NCI-H1694 treated with DMSO at 0.1 percent for 48 hours (cell line): ENCODE results near the gene CPNE4.
"Not testable (repeated sequence)": the region's sequence is repeated elsewhere in the genome, so short reads cannot be mapped to it uniquely, and the experiment has no call there.

Source experiments
- DNase-seq: peaks from one replicate; lab custom pipeline; 2025; lab: John Stamatoyannopoulos, UW

The CPNE4 gene

GRCh38 chr3:132034486-132035464 is at the start of gene CPNE4:
TSS of gene CPNE4 (minus strand) at chr3:132035014.
- DNase-seq, result peak; percentile 71

- no peak for DNase-seq
Observed at GRCh38 chr3:132083583-132084279, 48.9 kb upstream of the CPNE4 start.

DNA sequence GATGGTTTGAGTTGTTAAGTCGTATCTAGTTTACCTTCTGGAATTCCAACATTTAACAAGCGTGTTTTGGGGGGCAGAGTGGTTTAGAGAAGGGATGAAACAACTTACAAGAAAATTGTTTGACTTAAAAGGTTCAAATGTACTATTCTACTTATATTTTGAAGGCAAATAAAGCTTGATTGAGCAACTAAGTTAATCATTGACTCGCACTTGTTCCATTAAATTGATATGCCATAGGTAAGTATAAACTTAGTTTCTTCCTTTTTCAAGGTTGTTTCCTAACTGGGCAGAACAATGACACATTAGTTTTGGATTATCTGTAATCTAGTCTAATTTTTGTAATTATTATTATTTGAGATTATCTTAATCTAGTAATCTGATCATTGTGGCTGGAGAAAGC is 48.3 kb upstream of the CPNE4 start:
- DNase-seq, result no peak

GRCh38 chr3:132079147-132079546 is 44.3 kb upstream of the CPNE4 start:
- no peak for DNase-seq

DNA sequence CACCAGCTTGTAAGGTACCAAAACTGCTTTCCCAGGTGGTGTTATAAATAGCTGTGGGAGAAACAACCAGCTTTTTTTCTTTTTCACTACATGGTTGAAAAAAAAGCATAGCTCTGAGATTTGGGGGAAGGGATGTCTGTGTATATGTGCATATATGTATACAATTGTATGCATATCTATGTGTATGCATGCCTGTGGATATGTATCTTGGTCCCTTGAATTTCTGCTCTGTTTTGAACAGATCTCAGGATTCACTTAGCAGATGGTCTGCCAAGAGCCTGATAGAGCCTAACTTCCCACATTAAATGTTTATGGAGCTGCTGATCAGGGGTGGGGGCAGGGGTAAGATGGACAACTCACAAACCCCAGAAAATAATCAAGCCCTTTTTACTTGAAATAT is 39.0 kb upstream of the CPNE4 start:
- DNase-seq, result no peak

DNA sequence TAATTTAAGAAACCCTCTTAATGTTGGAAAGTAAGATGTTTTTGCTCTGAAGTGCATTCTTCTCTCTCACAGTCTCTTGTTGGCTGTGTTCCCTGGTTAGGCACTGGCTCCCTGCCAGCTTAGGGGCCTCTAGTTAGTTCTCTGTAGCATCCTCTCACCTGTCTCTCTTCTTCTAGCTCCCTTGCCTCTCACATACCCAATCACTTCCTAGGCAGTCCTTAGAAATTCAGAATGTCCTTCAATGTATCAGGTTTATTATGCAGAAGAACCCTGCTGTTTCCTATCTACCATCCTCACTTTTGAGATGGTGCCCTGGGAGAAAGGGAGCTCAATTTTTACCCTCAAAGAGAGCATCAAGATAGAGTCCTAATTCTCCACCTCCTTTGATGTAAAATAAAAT is 36.2 kb upstream of the CPNE4 start:
- DNase-seq, result no peak

GRCh38 chr3:132064114-132064513 is 29.3 kb upstream of the CPNE4 start:
- no peak for DNase-seq

- no peak for DNase-seq
Observed at GRCh38 chr3:132062535-132062934, 27.7 kb upstream of the CPNE4 start.

DNA sequence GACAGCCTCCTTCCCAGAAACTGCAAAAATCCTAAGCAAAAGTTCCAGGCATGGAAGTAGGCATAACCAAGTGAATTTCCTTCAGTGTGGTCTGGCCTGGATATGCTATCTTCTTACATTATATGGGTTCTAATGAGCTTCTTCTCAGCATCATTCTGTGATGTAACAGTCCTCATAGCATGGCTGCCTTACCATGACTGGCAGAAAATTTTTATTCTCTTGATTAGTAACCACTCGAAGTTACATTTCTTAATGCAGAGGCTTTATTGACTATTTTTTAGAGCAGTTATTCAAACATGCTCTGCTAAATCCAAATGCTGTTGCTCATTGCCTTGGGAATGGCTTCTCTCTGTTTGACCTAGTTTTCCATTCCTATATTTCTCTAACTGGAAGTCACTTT is 21.1 kb upstream of the CPNE4 start:
- no peak for DNase-seq

DNA sequence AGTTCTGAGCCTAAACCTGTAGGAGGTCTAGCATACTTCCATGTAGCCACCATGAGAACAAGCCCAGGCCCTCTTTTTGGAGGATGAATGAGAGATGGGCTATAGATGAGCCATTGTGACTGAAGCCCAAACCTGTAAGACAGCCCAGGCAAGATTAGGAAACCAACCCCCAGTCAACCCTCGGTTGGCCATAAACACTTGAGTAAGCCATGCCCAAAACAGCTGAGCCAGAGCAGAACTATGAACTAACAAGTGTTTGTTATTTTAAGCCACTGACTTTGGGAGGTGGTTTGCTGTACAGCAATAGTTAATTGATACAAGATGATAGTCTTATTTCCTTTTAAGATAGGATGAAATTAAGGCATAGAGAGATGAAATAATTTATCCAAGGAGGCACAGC is 12.4 kb upstream of the CPNE4 start:
- no peak for DNase-seq

DNA sequence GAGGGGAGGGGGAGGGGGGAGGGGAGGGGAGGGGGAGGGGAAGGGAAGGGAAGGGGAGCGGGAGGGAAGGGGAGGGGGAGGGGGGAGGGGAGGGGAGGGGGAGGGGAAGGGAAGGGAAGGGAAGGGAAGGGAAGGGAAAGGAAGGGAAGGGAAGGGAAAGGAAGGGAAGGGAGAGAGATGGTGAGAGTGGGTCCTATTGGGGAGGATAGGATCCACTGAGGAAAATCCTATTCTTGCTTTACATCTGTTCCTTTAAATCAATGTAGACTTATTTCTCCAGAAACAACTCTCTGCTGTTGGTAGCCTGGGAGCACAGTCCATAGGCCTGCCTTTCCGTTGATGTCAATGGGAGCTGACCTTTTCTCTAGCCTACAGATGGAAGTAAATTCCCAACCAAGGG is 10.1 kb upstream of the CPNE4 start:
- not testable (repeated sequence) for DNase-seq

- no peak for DNase-seq
Observed at GRCh38 chr3:132042681-132043080, 7.9 kb upstream of the CPNE4 start.

GRCh38 chr3:132038198-132038825 is 3.5 kb upstream of the CPNE4 start:
- no peak for DNase-seq

- DNase-seq, result no peak
Observed at GRCh38 chr3:132037581-132037980, 2.8 kb upstream of the CPNE4 start.

DNA sequence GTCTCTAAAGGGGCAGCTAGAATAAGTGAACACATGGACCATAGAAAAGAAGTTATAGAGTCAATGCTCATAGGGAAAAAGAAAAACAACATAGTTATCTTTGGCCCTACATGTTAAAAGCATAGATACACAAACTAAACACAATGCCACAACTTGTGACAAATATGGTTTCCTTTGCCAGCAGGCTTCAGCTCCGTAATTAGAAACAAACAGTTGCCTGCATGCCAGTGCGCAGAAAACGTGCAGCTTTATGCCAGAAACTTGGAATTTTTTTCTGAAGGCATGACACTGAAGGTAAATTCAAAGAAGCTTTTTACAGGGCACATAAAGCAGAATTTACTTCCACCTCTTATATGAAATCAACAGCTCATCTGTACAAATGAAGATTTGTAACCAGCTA is 2.2 kb upstream of the CPNE4 start:
- DNase-seq, result no peak

DNA sequence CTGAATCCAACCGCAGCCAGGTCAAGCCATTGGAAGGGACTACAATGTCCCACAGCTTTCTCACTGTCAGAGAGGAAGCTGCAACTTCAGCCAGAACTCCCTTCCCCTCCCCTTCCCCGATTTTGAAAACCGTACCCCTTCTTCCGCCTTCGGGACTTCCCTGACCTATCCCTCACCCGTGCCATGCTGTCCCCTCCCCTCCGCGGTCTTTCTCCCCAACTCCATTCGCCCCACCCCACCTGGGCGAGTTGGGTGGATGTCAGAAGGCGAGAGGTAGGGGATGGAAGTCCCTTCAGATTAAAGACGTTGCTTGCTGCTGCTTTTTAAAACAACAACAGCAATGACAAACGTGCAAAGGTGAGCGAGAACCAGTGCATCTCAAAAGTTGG is 723 bp downstream of the CPNE4 start:
- DNase-seq, result no peak

DNA sequence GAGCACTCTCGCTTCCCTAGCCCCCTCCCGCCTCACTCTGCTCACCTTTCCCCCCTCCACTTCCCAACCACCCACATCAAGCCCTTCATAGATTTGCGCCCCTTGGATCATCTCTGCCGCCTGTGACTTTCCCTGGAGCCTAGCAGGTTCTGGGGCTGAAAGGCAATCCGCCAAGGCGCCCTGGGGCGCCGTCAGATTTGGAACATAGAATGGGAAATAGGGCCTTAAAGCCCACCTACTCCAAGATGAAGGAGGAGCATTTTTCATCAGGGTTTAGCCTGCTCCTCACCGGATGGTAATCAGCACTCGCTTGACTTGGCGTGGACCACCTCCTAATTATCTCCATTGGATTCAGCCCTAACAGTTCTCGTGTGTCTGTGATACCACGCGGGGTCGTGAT is 1.3 kb downstream of the CPNE4 start:
- DNase-seq, result no peak

DNA sequence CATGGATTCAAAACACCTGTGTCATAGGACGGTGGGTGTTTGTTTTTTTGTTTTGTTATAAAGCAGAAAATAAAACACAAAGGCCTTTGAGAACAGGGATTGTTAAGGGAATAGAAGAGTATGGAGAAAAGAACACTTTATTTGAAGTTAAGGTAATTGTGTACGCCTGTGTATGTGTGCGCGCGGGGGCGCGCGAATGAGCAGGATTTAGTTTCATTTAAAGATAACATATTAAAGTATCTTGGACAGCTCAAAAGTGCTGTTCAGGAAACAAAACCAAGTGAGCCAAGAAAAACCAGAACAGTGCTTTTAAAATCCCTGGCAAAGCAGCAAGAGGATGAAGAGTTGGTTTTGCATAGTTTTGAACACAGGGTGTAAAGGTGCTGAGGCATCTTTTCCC is 1.9 kb downstream of the CPNE4 start:
- no peak for DNase-seq

DNA sequence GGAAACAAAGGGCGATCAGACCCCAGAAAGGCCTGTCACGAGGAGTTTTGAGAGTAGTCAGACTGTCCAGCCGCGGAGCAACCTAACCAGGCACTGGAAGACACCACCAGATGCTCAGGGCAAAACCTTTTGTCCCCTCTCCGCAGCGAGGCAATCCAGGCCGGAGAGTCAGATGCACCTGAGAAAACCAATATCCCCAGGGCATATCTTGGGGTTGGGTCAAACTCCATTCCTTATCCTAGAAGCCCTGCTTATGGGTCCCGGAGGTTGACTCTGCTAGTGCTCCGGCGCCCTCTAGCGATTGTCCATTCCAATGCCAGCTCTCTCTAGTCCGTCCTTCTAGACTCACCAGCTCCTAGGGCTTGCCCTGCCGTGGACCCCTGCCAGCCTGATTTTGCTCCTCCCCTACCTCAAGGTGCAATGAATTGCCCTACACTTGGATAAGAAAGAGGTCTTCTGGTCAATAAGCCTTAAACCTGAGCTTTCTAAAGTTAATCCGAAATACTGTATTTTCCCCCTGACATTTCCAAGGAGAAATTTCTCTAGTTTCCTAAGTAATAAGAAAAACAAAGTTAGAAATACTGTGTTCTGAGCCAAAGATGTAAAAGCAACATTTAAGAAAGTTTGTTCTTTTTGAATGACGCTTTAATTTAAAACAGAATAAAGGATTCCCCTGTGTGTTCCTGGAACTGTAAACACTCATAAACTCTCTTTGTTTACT is 5.5 kb downstream of the CPNE4 start:
- peak; percentile 61 for DNase-seq

DNA sequence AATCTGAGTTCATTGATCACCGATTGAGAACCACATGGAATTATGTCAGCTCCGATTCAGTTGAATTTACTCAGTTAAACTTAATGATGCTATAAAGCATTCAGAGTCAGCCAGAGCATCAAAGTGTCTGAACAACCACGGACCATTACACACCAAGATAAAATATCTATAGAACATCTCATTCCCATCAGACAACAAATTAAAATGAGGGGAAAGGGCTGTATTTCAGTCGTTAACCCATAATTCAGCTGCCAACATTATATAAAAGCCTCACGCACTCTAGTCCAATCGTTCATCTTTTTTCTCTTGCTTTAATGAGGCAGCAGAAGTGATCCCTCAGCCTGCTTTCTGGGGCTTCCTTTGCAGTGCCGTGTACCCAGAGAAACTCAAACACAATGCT is 11.9 kb downstream of the CPNE4 start:
- no peak for DNase-seq

DNA sequence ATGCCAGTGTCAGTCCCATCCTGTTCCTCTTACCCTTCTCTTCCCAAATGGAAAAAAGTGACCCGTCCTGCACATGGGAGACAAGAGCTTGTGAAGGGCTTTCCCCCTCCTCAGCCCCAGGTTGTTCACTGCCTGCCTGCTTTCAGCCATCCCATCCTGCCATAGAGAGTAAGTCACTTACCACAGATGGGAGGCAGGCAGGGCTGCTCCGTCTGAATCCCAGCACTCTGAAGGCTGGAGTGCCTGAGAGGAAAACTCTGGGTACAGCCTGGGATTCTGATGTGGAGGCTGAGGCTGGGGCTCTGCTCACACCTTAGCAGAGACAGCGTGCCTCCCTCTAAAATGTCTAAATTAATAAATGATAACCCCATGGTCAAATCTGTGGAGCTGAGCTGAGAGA is 14.8 kb downstream of the CPNE4 start:
- DNase-seq, result no peak

GRCh38 chr3:132017137-132017536 is 17.7 kb downstream of the CPNE4 start:
- no peak for DNase-seq
